NCI-H2227 treated with DMSO at 0.1 percent for 48 hours (cell line): ENCODE results near the gene CCND1.

Experiments
- DNase-seq: peaks from one replicate; lab custom pipeline; 2025; lab: John Stamatoyannopoulos, UW

The CCND1 gene

GRCh38 chr11:69641681-69642548, 959 bp downstream of the CCND1 start:
- DNase-seq: no peak

GRCh38 chr11:69642549-69642912, 1.6 kb downstream of the CCND1 start:
- DNase-seq: no peak

- DNase-seq: peak; percentile 67
These were observed 2.1 kb downstream of the CCND1 start for GRCh38 chr11:69642913-69643632.

- no peak for DNase-seq
These were observed 2.7 kb downstream of the CCND1 start for GRCh38 chr11:69643646-69644045.

- no peak for DNase-seq
These were observed 3.4 kb downstream of the CCND1 start for GRCh38 chr11:69644071-69644961.

GRCh38 chr11:69644962-69645675, 4.2 kb downstream of the CCND1 start:
- no peak for DNase-seq

GRCh38 chr11:69645801-69646492, 5.0 kb downstream of the CCND1 start:
- no peak for DNase-seq

GRCh38 chr11:69646493-69647389, 5.8 kb downstream of the CCND1 start:
- DNase-seq: no peak

- DNase-seq: no peak
These were observed 6.4 kb downstream of the CCND1 start for GRCh38 chr11:69647390-69647748.

GRCh38 chr11:69647761-69648497, 7.0 kb downstream of the CCND1 start:
- no peak for DNase-seq

- DNase-seq: no peak
These were observed 8.0 kb downstream of the CCND1 start for GRCh38 chr11:69648679-69649575.

- no peak for DNase-seq
These were observed 8.6 kb downstream of the CCND1 start for GRCh38 chr11:69649576-69649900.

GRCh38 chr11:69650081-69650831, 9.3 kb downstream of the CCND1 start:
- DNase-seq: no peak

- no peak for DNase-seq
These were observed 9.9 kb downstream of the CCND1 start for GRCh38 chr11:69650832-69651344.

- no peak for DNase-seq
These were observed 11.1 kb downstream of the CCND1 start for GRCh38 chr11:69651834-69652620.

GRCh38 chr11:69652999-69653398, 12.0 kb downstream of the CCND1 start:
- no peak for DNase-seq
